Small intestine (tissue), 4 donors: ENCODE results near the gene GPER1. TPM values are rescaled to one million over a fixed set of nuclear protein-coding genes. Genes with fewer than 3 reads are reported as not detected.

ENCODE experiments used
- polyA plus RNA-seq, 4 donors: library from polyadenylated mRNA; stranded (reverse) in 3 of 4; unstranded in 1 of 4; fragments of 200-250 nt in 3 of 4; fragments of 120-200 nt in 1 of 4; gene quantifications; one replicate each; pipeline versions ENCODE4 v1.2.1 to v1.2.3, GENCODE V29; 2013
- donor health status: healthy with polysubstance abuse.
- donor health status: Bipolar disorder and iron deficiency.
- donor health status: healthy.

Gene GPER1
- polyA plus RNA-seq, 4 donors = 0.54 to 4.7 (median 0.99) TPM

Other genes with a start within 250 kb of the GPER1 start
- 10 to 100 TPM; 38.9 to 87.2 (median 74.5) TPM for gene GET4, start 211.6 kb upstream of the GPER1 start, polyA plus RNA-seq
- gene ADAP1, start 133.4 kb upstream of the GPER1 start, polyA plus RNA-seq = 100 to 1,000 TPM in 2 of 4 donors, 10 to 100 TPM in 2; 69.2 to 113 (median 86.7) TPM
- 10 to 100 TPM in 2 of 4 donors, 1 to 10 TPM in 2; 8.9 to 41.6 (median 9.8) TPM for gene COX19, start 112.6 kb upstream of the GPER1 start, polyA plus RNA-seq
- 1,000 to 10,000 TPM in 1 of 4 donors, 1 to 10 TPM in 1, under 1 TPM in 2; 0.81 to 1,098 (median 1.1) TPM for gene CYP2W1, start 104.9 kb upstream of the GPER1 start, polyA plus RNA-seq
- 10 to 100 TPM in 1 of 4 donors, 1 to 10 TPM in 3; 1.1 to 13.4 (median 2.7) TPM for gene GPR146, start 43.6 kb upstream of the GPER1 start, polyA plus RNA-seq
- gene ZFAND2A, start 72.1 kb downstream of the GPER1 start, polyA plus RNA-seq = 10 to 100 TPM; 18.7 to 84.5 (median 50.5) TPM
- gene UNCX, start 144.8 kb downstream of the GPER1 start, polyA plus RNA-seq = not detected